ENCODE measurements around the gene RASA4B.

DNA sequence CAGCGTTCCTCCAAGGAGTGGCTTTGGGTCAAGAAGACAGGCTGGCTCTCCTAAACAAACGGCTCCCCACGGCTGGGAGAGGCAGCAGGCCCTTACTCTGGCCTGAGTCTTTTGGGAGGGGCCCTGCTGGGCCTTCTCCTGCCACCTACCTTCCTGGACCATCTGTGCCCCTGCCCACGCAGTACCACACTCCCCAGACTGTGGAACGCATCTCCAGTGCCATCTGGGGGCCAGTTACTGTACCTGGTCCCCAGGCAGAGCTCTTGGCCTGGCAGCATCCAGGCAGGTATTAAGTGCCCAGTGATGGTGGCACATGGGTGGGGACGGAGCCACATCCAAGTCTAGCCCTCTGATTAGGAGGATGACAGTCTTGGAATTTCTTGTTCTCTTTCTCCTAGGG, 67.3 kb downstream of the RASA4B start:
- TF ChIP-seq, protein P1, sequence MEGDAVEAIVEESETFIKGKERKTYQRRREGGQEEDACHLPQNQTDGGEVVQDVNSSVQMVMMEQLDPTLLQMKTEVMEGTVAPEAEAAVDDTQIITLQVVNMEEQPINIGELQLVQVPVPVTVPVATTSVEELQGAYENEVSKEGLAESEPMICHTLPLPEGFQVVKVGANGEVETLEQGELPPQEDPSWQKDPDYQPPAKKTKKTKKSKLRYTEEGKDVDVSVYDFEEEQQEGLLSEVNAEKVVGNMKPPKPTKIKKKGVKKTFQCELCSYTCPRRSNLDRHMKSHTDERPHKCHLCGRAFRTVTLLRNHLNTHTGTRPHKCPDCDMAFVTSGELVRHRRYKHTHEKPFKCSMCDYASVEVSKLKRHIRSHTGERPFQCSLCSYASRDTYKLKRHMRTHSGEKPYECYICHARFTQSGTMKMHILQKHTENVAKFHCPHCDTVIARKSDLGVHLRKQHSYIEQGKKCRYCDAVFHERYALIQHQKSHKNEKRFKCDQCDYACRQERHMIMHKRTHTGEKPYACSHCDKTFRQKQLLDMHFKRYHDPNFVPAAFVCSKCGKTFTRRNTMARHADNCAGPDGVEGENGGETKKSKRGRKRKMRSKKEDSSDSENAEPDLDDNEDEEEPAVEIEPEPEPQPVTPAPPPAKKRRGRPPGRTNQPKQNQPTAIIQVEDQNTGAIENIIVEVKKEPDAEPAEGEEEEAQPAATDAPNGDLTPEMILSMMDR (IDR thresholded peaks at IDR 0.05; ENCODE audit: low read length) = peak; percentile 97
- TF ChIP-seq EZH2 (IDR thresholded peaks at IDR 0.05; ENCODE audit: borderline replicate concordance, low read length) = no peak
